Loucy (cell line): ENCODE measurements around the gene PRSS21.

Source experiments
- EZH2phosphoT487 ChIP-seq: fragments of 200-600 bp; IDR thresholded peaks from 2 replicates; pipeline ENCODE4 v1.6.1; 2018; ENCODE audit warnings: antibody characterized with exemption, mild to moderate bottlenecking, moderate library complexity, borderline replicate concordance
- TF ChIP-seq, protein P1 (sequence below): fragments of 200-600 bp; sonication (generic); conservative IDR thresholded peaks from 2 replicates; pipeline ENCODE4 v1.5.1; 2014; ENCODE audit warnings: mild to moderate bottlenecking, antibody characterized with exemption, low read length

DNA sequence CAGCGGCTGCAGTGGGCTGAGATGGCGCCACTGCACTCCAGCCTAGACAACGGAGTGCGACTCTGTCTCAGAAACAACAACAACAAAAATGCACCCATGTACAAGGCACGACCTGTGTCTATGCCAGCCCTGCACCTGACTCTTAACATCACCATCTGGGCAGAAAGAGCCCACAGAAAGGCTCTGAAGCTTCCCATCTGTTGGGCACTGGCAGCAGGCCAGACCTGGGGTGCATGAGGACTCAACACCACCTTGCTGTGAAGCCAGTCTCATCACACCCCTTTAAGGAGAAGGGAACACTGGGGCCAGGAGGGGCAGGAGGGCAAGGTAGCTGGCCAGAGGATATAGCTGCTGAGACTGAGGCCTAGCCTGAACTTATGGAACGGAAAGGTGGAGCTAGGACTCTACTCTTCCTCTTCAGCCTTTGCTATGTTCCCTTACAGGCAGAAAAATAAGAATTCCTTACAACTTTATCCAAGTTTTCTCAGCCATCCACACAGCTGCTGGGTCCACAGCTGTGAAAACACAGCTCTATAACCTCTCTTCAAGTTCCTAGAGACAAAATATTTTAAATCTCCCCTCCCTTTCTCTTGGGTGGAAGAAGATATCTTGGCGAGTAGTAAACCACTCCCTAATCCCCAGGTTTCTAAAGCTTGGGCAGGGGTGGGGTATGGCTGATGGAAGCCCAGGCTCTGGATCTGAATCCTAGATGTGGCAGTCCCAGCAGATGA, 42.7 kb upstream of the PRSS21 start:
- TF ChIP-seq, protein P1, sequence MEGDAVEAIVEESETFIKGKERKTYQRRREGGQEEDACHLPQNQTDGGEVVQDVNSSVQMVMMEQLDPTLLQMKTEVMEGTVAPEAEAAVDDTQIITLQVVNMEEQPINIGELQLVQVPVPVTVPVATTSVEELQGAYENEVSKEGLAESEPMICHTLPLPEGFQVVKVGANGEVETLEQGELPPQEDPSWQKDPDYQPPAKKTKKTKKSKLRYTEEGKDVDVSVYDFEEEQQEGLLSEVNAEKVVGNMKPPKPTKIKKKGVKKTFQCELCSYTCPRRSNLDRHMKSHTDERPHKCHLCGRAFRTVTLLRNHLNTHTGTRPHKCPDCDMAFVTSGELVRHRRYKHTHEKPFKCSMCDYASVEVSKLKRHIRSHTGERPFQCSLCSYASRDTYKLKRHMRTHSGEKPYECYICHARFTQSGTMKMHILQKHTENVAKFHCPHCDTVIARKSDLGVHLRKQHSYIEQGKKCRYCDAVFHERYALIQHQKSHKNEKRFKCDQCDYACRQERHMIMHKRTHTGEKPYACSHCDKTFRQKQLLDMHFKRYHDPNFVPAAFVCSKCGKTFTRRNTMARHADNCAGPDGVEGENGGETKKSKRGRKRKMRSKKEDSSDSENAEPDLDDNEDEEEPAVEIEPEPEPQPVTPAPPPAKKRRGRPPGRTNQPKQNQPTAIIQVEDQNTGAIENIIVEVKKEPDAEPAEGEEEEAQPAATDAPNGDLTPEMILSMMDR: no peak
- TF ChIP-seq EZH2phosphoT487: no peak
